ENCODE measurements around the gene EFL1.

The EFL1 gene

GRCh38 chr15:82114660-82115059 is 147.9 kb downstream of the EFL1 start:
- no peak for DNase-seq

GRCh38 chr15:82113106-82113715 is 149.3 kb downstream of the EFL1 start:
- no peak for DNase-seq

- no peak for DNase-seq
Measured at GRCh38 chr15:82111918-82112317, 150.6 kb downstream of the EFL1 start.

- no peak for DNase-seq
Measured at GRCh38 chr15:82110144-82110543, 152.4 kb downstream of the EFL1 start.

- peak; percentile 63 to 70 for DNase-seq
Measured at GRCh38 chr15:82108489-82109078, 153.9 kb downstream of the EFL1 start.

GRCh38 chr15:82106679-82107078 is 155.9 kb downstream of the EFL1 start:
- no peak for DNase-seq

- no peak for DNase-seq
Measured at GRCh38 chr15:82105451-82106215, 156.9 kb downstream of the EFL1 start.

GRCh38 chr15:82103468-82103867 is 159.1 kb downstream of the EFL1 start:
- DNase-seq = no peak

- DNase-seq = no peak
Measured at GRCh38 chr15:82100111-82100929, 162.2 kb downstream of the EFL1 start.

- no peak for DNase-seq
Measured at GRCh38 chr15:82098674-82099073, 163.9 kb downstream of the EFL1 start.

- no peak for DNase-seq
Measured at GRCh38 chr15:82095803-82096202, 166.7 kb downstream of the EFL1 start.

GRCh38 chr15:82093774-82094211 is 168.7 kb downstream of the EFL1 start:
- no peak for DNase-seq

- no peak for DNase-seq
Measured at GRCh38 chr15:82093325-82093724, 169.2 kb downstream of the EFL1 start.

GRCh38 chr15:82091636-82092140 is 170.8 kb downstream of the EFL1 start:
- no peak for DNase-seq

- DNase-seq = no peak
Measured at GRCh38 chr15:82086243-82086995, 176.1 kb downstream of the EFL1 start.

- no peak for DNase-seq
Measured at GRCh38 chr15:82081914-82082762, 180.4 kb downstream of the EFL1 start.

GRCh38 chr15:82080774-82081173 is 181.8 kb downstream of the EFL1 start:
- DNase-seq = no peak

All from Kasumi-1 (cell line).